GM18873 (cell line): ENCODE data around the gene NTM.

ENCODE experiments used
- ATAC-seq: cut with Tn5 transposase; IDR thresholded peaks from one replicate; pipeline ENCODE4 v1.9.1; 2021; ENCODE audit warnings: mild to moderate bottlenecking, moderate library complexity, moderate number of reproducible peaks; ENCODE audit not compliant: unreplicated experiment, low FRiP score

NTM gene

DNA sequence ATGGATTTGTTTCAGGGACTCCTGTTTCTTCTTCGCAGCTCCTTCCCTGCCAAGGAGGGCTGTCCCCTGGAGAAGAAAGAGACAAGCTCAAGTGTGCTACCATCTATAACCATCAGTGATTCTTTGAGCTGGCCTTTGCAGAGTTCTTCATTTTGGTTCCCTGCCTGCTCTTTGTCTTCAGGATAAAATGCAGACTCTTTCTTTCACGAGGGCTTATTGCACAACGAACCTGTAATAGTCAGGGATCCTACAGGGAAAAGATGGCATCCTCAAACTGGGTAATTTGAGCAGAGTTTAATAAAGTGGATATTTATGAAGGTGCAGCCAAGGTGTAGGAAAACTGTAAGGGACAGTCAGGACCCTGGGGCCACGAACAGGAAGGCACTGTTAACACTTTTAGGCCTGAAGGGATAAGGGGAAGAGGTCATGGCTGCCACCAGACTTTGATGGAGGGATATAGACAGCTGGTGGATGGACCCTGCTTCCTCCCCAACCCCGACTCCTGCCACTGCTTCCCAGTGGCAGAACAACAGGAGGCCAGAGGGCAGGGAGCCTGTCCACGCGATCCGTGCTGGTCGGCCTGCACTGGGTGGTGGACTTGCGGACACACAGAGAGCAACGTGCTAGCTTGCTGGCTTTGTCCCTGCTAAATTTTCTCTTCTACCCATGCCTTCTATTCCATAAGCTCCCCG, 767.0 kb downstream of the NTM start:
- no peak for ATAC-seq

DNA sequence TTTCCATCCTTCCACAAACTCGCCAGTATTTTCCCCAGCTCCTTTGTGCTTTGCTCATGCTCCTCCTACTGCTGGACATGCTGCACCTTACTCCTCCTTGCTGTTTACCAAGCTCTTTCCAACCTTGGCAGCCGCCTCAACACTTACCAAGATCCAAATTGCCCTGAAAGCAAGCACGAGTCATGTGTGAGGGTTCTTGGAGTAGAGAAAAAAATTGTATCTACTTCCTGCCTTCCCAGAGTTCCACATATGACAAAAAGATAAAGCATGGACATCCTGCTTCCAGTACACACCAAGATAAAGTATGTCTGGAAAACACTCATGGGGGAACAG, 767.5 kb downstream of the NTM start:
- ATAC-seq = no peak

DNA sequence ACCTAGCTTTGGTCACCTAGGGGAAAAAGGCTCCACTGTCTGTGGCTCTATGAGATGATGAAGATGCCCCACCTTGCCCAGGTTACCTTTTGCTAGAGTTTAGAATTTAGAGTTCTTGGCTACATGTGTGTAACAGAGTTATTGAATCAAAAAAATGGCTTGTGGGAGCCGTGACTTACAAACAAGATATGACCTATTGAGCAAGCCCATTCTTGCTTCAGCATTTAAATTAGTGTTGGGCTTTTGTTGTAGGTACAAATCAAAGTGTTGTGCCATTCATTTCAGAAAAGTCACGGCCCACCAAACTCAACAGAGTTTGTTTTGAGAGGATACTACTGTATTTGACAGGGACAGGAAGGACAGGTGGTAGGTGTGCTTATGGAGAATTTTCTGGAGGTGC, 768.8 kb downstream of the NTM start:
- no peak for ATAC-seq

DNA sequence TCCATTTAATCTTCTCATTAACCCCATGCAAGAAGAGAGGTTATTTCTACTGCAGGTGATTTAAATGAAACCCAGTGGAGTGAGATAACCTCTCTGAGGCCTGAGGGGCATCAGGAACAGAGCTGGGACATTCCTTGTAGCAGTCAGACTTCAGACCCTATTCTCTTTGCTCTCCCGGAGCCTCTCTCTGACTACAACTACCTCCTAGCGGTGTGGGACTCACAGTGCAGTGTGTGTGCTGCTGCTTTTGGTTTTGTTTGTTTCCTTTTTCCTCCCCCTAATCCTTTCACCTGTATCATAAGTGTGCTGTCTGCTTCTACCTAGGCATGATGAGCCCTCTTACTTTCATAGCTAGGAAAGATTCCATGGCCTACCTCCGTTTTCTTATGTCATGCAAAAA, 769.6 kb downstream of the NTM start:
- no peak for ATAC-seq

DNA sequence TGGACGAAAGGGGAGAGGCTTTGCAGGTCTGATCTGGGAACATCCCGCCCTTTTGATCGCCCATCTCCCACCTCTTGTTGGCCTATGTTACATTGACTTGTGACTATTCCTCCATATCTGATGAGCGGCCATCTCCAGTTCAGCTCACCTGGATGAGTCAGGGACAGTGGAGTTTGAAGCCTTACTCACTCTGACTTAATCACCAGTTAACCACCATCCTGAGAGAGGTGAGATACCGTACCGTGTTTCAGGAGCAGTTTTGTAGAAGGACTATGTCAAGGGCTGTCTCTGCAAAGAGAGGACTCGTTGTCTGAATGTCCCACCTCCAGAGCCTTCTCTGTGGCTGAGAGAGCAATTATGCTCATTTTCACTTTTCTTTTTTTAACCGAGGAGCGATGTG, 771.7 kb downstream of the NTM start:
- ATAC-seq = no peak

DNA sequence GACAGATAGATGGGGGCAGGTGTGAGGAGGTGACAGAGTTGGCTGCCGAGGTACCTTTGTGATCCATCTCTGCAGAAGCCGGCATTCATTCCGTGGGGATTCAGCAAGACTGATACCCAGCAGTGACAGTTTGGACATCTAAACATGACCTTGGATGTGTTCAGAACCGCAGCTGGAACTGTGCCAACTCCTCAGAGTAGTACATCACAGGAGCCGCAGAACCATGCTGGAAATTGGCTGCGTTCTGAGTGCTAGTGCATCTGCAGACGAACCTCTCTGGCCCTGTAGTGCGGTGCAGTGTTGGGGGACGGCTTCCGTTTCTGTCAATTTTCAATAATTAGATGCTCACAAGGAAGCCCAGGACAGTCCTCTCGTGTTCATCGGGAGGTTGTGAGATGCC, 772.1 kb downstream of the NTM start:
- ATAC-seq = no peak

DNA sequence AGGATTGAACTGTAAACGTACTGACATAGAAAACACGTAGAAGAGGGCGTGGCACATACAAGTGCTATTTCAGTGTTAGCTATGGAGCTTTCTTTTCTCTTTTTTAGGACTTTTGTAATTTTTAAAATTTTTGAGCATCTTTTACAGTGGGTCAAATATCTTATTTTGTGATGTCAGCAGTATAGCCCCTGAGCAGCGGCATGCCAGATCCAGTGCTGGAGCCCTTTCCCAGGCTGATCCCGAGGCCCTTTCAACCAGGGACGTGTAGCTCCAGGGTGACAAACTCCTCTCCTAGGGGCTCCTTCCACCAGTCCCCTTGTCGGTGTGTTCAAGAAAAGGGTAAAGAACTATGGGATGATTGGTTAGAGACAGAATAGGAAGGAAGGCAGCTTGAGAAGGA, 777.0 kb downstream of the NTM start:
- ATAC-seq = no peak

DNA sequence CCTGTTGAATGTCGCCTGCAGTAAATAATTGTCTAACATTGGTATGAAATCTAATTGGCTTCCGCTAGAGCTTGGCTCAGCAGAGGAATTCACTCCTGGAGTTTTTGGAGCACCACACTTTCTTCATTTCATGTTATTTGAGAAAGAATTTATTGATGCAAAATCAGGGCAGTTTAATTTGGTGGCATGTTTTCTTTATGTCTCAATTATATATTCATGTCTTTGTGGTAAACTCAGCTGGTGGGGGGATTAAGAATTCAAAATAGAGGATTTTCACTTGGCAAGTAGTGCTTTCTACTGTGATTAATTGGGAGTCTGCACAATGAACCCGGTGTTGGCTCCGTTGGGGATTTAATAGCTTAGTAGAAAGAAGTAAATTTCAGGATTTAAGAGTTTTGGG, 784.4 kb downstream of the NTM start:
- ATAC-seq = no peak

DNA sequence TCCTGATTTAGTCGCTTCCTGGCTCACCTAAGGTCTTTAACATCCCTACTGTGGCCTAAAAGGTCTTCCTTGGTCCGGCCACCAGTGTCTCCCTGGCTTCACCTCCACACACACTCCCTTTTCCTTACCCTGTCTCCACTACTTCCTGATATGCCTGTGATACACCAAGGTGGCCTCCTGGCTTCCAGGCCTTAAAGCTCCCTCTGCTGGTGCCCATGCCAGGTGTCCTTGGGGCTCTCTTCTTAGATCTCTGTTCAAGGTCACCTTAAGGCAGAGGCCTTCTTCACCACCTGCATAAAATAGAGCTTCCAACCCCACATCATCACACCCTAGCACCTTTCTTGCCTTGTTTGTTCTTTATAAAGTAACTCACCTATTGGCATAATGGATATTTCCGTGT, 787.7 kb downstream of the NTM start:
- ATAC-seq = no peak

DNA sequence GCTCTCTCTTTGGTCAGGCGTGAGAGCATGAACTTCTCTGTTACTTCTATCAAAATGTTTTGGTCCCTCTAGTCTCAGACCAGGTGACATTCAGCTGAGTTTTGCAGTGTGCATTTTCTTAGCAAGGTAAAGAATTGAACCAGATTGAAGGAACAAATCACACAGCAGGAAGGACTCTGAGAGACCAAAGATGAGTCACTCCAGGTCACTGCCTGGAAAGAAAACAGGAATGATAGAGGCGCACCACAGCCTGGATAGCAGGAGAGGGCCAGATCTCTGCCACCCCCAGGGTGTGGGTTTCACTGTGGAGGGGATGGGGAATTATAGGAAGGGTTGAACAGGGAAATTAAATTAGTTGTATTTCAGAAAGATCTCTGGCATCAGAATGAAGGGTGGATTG, 788.3 kb downstream of the NTM start:
- no peak for ATAC-seq

DNA sequence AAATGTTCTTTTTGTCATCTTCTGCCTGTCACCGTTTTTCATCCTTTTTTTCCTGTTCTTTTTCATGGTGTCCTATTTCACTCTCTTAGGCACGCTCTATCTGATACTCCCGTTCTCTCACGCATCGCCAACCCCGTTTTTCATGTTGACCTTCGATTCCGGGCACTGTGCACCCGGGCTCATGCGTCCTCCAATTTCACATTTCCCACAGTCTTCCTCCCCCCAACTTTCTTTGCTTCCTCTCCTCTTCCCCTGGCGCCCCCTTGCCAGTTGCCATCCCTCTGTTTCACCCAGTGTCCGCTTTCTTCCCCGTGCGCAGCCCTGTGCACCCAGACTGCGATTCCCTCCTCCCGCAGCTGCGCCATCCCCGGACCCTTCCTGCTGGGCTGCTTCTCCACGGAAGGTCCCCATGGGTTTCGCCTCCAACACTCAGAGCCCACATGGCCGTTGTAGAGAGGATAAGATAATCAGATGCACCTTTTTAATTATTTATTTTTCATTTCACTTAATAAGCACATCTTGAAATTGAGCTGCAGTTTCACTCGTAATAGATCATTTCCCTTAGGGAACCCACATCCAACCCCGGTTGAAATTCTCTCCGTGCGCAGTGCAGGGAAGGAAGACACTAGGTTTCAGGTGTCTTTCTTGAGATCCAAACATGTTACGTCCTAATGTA, 791.1 kb downstream of the NTM start:
- ATAC-seq = no peak

DNA sequence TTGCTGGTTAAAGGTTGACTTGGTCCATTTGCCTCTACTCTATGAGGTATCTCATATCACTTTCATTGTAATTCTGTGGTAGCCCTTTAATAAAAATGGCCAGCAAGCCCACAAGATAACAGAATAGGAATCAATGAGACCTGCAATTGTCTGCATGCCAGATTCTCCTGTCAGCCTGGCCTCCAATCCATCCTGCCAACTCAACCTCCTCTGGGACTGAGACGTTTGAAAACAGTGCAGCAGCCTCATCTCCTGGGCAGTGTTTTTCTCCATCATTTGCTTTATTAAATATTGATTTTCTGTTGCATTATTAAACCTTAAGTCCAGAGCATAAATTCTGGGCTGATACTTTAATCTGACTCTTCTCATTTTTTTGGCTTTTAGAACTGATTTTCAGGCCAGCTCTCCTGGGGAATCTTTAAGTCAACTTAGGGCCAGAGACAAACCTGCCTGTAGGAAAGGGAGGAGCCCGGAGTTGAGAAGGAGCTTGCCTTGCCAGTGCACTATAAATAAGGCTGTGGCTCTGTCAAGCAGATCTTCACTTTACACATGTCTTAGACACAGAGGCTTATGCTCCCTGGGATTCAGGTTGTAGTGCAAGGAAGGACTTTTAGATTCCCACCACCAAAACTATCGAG, 798.0 kb downstream of the NTM start:
- no peak for ATAC-seq

DNA sequence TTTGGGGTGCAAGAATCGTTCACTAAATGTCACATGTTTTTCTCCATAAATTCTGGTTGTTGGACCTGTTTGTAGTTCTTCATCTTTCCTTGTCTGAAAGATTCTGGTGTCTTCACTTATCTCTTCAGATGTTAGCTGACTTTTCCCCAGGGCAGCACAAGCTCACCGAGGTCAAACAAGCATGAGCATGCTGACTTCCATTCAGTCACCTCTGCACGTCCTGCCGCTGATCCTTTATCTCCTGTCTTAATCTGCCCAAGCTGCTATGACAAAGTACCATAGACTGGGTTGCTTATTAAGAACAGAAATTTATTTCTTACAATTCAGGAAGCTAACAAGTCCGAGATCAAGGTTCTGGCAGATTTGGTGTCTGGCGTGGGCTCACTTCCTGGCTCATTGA, 800.6 kb downstream of the NTM start:
- ATAC-seq = no peak

DNA sequence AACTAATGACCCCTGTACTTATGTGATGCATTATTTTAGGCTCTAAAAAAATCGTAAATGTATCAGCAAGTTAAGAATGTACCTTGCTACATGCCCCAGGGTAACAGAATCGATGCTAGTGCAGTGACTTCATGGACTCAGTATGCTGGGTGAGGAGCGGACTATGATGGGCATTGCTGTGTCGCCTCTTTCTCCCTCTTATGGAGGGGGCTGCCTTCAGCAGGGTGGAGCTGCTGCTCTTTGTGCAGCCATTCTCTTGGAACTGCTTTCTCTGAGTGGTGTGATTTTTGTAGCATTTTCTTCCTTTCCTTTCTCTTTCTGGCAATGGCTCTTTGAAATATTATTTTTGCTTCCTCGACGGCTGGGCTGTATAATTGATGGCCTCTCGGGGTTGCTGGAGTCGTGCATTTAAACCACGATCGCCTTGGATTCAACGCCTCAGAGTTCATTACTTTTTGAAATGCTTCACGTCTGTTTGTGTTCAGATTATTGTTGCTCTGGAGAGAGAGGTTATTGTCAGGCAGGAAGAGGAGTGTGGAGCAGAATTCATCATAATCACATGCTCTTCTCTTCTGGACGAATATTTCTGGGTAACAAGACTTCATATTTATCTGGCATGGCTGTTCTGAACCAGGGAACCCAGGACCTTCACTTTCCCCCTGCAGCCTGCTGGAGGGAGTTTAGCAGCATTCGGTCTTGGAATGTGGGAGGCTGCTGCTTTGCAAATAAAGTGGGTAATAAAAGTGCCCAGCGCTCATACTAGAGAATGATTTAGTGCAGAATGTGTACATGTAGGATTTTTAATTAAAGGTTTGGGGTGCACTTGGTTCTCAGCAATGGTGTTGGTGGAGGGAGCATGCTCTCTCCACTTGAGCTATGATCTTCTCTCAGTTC, 804.2 kb downstream of the NTM start:
- ATAC-seq = no peak

DNA sequence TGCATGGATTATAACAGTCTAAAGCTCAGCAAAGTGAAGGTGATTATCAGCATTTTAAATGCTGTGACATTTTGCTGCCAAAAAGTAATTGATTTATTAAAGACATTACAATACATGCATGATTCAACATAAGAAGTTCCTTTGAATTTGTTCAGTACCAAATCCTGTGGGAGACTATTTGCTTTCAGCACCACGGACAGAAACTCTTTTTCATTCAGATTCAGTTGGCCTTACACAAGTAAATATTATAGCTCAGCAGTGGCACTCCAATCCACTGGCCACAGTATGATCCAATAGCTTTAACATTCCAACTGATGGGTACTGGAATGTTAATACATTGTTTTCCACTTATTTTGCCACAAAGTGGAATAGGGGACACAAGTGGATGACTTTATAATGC, 806.7 kb downstream of the NTM start:
- ATAC-seq = no peak

DNA sequence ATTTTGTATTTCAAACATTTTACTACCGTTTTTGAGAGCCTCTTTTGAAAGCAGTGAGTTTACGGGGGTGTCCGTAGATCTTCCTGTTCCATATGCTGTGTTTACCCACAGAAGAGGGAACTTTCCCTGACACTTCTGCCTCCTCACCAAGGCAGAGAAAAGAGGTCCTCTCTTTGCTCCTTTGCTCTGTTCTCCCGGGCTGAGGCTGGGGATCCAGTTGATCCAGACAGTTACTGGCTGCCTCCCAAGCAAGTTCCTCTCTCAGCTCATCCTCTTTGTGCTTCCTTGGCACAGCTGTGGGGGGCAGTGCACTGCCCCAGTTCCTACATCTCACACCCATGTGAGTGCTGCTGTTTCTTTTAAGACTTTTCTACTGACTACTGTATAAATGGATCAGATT, 813.7 kb downstream of the NTM start:
- no peak for ATAC-seq

DNA sequence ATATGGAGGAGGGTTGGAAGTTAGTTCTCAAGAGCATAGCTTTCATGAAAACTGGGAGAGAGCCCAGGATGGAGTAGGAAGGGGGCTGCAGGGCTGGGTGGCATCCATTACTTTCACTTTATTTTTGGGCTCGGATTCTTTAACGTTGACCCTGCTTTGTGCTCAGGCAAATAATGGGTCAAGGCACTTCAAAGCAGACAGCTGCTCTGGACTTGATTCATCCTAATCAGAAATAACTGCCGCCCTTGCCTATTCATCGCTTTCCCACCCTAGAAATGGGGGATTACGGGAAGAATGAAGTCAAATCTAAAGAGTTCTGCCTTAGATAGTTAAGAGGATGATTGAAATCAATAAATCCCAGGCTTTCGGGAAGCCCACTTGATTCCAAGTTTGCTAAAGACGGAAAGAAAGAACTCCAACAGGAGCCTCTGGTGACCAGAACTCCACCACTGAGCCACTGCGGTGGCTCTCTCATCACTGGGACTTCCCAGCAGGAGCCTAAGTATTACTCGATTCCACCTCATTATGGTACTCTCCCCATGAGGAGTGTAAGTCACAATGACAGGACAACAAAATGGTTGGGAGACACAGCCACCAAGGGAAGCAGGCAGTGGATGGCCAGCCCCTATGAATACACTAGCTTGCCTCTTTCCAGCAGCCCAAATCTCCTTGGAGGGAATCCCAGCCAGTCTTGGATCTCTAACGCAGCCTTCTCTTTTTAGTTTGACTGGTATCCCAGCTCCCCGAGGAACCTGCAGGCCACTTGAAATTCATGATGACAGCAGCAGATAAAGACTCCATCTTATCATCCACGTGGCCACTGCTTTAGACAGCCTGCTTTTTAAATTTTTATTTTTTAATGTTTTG, 815.5 kb downstream of the NTM start:
- ATAC-seq = no peak

DNA sequence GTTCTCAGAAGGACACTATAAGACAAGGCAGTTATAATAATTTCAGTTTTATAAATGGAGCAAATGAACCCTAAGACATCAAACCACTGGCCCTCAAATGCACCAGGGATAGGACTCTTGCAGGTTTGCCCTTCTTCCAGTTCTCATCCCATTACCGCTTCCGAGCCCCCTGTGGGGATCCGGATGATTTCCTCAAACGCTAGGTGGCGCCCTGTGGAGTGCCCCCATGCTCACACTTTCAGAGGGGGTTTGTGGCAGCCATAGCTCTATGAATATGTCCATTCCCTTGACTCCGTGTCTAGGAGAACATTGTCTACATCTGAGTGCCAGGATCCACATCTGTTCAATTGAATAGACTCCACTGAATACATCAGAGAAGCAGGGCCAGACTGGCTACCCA, 816.3 kb downstream of the NTM start:
- no peak for ATAC-seq

DNA sequence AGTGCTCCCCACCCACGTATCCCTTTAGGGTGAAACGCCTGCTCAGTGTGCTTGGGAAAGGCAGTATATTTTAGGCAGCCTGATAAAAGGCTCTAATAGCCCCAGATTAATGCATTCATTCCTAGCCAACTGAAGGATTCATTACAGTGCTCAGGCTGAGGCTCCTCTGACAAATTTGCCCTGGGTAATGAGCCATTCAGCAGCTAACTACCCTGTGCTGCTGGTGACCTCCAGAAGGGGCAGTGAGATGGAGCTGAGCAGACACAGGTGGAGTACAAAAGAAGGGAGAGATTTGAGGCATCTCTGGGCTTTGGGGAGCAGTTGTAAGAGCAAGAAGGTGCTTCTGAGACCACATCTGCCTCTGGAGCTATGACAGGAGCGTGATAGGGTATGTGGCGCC, 817.0 kb downstream of the NTM start:
- ATAC-seq = no peak

DNA sequence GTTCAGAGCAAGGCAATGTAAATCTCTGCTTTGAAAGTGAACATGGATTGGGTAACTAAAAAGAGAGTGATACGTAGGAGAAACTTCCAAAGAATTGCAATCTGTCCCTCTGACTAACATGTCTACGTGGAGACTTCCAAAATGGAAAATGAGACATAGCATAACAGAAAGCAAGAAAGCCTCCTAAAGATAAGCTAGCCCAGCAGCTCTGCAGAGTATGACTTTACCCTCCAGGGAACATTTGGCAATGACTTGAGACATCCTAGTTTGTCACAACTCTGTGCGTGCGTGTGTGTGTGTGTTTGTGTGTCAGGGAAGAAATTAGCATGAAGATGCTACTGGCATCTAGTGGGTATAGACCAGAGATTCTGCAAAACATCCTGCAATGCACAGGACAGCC, 817.4 kb downstream of the NTM start:
- no peak for ATAC-seq
